ENCODE results near the gene NUDT3. TPM values are rescaled to one million over a fixed set of nuclear protein-coding genes. Genes with fewer than 3 reads are reported as not detected.
"Not testable (repeated sequence)": the region's sequence is repeated elsewhere in the genome, so short reads cannot be mapped to it uniquely, and the experiment has no call there.

Gene NUDT3
- total RNA-seq, 2 donors from 2014 or later = 11.1 to 13.7 TPM

GRCh38 chr6:34373511-34373910 lies 19.0 kb downstream of the NUDT3 start:
- no peaks in the 10 kb centered on the region for H3K36me3 Mint-ChIP-seq (ENCODE audit: insufficient read depth in 2 of 2)
- H3K4me1 Mint-ChIP-seq (ENCODE audit: low read depth) = no peaks in the 10 kb centered on the region
- H3K27me3 Mint-ChIP-seq (ENCODE audit: low read depth) = no peaks in the 10 kb centered on the region
- DNase-seq = no peak
- H3K4me3 Mint-ChIP-seq = no peak overlapping the region
- no peak overlapping the region for H3K27ac Mint-ChIP-seq
- H3K9me3 Mint-ChIP-seq = no peaks in the 10 kb centered on the region
- no peak for ATAC-seq (replicated peaks in 1 of 2)

GRCh38 chr6:34371865-34372264 lies 20.6 kb downstream of the NUDT3 start:
- not testable (repeated sequence) for H3K9me3 Mint-ChIP-seq; DNase-seq; ATAC-seq (replicated peaks in 1 of 2); H3K4me1 Mint-ChIP-seq (ENCODE audit: low read depth); H3K4me3 Mint-ChIP-seq; H3K27ac Mint-ChIP-seq; H3K36me3 Mint-ChIP-seq (ENCODE audit: insufficient read depth in 2 of 2); H3K27me3 Mint-ChIP-seq (ENCODE audit: low read depth)

GRCh38 chr6:34370361-34370760 lies 22.1 kb downstream of the NUDT3 start:
- no peaks in the 10 kb centered on the region for H3K27me3 Mint-ChIP-seq (ENCODE audit: low read depth)

GRCh38 chr6:34369385-34369784 lies 23.1 kb downstream of the NUDT3 start:
- ATAC-seq (replicated peaks in 1 of 2) = no peak

More at GRCh38 chr6:34370361-34370760, 22.1 kb downstream of the NUDT3 start:
- Mint-ChIP-seq H3K9me3 (no peaks in the 10 kb centered on the region), H3K36me3 (ENCODE audit: insufficient read depth in 2 of 2) (no peaks in the 10 kb centered on the region), H3K4me3 (no peak overlapping the region), H3K4me1 (ENCODE audit: low read depth) (peaks cover 6% of the 10 kb centered on the region), H3K27ac (no peak overlapping the region)
- ATAC-seq (replicated peaks in 1 of 2) = no peak
- DNase-seq = no peak

GRCh38 chr6:34366639-34366921 lies 25.9 kb downstream of the NUDT3 start:
- no peak overlapping the region for H3K27ac Mint-ChIP-seq
- DNase-seq (no peak), ATAC-seq (replicated peaks in 1 of 2) (no peak)
- peaks cover 36% of the 10 kb centered on the region for H3K4me1 Mint-ChIP-seq (ENCODE audit: low read depth)
- no peaks in the 10 kb centered on the region for H3K36me3 Mint-ChIP-seq (ENCODE audit: insufficient read depth in 2 of 2)
- no peaks in the 10 kb centered on the region for H3K27me3 Mint-ChIP-seq (ENCODE audit: low read depth)
- H3K4me3 Mint-ChIP-seq = no peak overlapping the region
- H3K9me3 Mint-ChIP-seq = no peaks in the 10 kb centered on the region

More at GRCh38 chr6:34369385-34369784, 23.1 kb downstream of the NUDT3 start:
- no peak for DNase-seq
- Mint-ChIP-seq H3K9me3 (no peaks in the 10 kb centered on the region), H3K27me3 (ENCODE audit: low read depth) (no peaks in the 10 kb centered on the region), H3K27ac (no peak overlapping the region), H3K4me1 (ENCODE audit: low read depth) (peaks cover 8% of the 10 kb centered on the region), H3K36me3 (ENCODE audit: insufficient read depth in 2 of 2) (no peaks in the 10 kb centered on the region), H3K4me3 (no peak overlapping the region)

GRCh38 chr6:34365781-34366638 lies 26.5 kb downstream of the NUDT3 start:
- peaks cover 40% of the 10 kb centered on the region for H3K4me1 Mint-ChIP-seq (ENCODE audit: low read depth)
- H3K27me3 Mint-ChIP-seq (ENCODE audit: low read depth); H3K36me3 Mint-ChIP-seq (ENCODE audit: insufficient read depth in 2 of 2); H3K9me3 Mint-ChIP-seq; DNase-seq; ATAC-seq (replicated peaks in 1 of 2): not testable (repeated sequence)
- peak overlapping the region; percentile 6 for H3K27ac Mint-ChIP-seq
- peak overlapping the region in 1 of 2 donors; percentile 7 for H3K4me3 Mint-ChIP-seq

GRCh38 chr6:34363681-34364075 lies 28.8 kb downstream of the NUDT3 start:
- not testable (repeated sequence) for H3K27me3 Mint-ChIP-seq (ENCODE audit: low read depth); H3K9me3 Mint-ChIP-seq; H3K36me3 Mint-ChIP-seq (ENCODE audit: insufficient read depth in 2 of 2); H3K4me3 Mint-ChIP-seq; ATAC-seq (replicated peaks in 1 of 2); DNase-seq; H3K27ac Mint-ChIP-seq
- peaks cover 47% of the 10 kb centered on the region for H3K4me1 Mint-ChIP-seq (ENCODE audit: low read depth)

- Mint-ChIP-seq H3K4me3 (no peak overlapping the region), H3K27me3 (ENCODE audit: low read depth) (no peaks in the 10 kb centered on the region), H3K9me3 (no peaks in the 10 kb centered on the region), H3K27ac (peak overlapping the region; percentile 12), H3K4me1 (ENCODE audit: low read depth) (peaks cover 47% of the 10 kb centered on the region), H3K36me3 (ENCODE audit: insufficient read depth in 2 of 2) (no peaks in the 10 kb centered on the region)
- DNase-seq (no peak), ATAC-seq (replicated peaks in 1 of 2) (peak; percentile 24 to 30)
Measured at GRCh38 chr6:34362909-34363680, 29.4 kb downstream of the NUDT3 start.

- Mint-ChIP-seq H3K27me3 (ENCODE audit: low read depth) (no peaks in the 10 kb centered on the region), H3K4me3 (no peak overlapping the region), H3K36me3 (ENCODE audit: insufficient read depth in 2 of 2) (no peaks in the 10 kb centered on the region), H3K4me1 (ENCODE audit: low read depth) (peaks cover 47% of the 10 kb centered on the region), H3K27ac (no peak overlapping the region), H3K9me3 (no peaks in the 10 kb centered on the region)
- ATAC-seq (replicated peaks in 1 of 2) (no peak), DNase-seq (no peak)
Measured at GRCh38 chr6:34362176-34362575, 30.3 kb downstream of the NUDT3 start.

GRCh38 chr6:34360556-34360955 lies 31.9 kb downstream of the NUDT3 start:
- H3K27ac Mint-ChIP-seq = peak overlapping the region; percentile 68

GRCh38 chr6:34359418-34360158 lies 32.9 kb downstream of the NUDT3 start:
- Mint-ChIP-seq H3K4me1 (ENCODE audit: low read depth) (peaks cover 41% of the 10 kb centered on the region), H3K4me3 (no peak overlapping the region), H3K36me3 (ENCODE audit: insufficient read depth in 2 of 2) (no peaks in the 10 kb centered on the region), H3K27me3 (ENCODE audit: low read depth) (no peaks in the 10 kb centered on the region), H3K27ac (no peak overlapping the region), H3K9me3 (no peaks in the 10 kb centered on the region)
- ATAC-seq (replicated peaks in 1 of 2) (no peak), DNase-seq (no peak)

More at GRCh38 chr6:34360556-34360955, 31.9 kb downstream of the NUDT3 start:
- Mint-ChIP-seq H3K4me3 (no peak overlapping the region), H3K36me3 (ENCODE audit: insufficient read depth in 2 of 2) (no peaks in the 10 kb centered on the region), H3K27me3 (ENCODE audit: low read depth) (no peaks in the 10 kb centered on the region), H3K4me1 (ENCODE audit: low read depth) (peaks cover 41% of the 10 kb centered on the region), H3K9me3 (no peaks in the 10 kb centered on the region)
- DNase-seq = no peak
- ATAC-seq (replicated peaks in 1 of 2) = no peak

- no peak for ATAC-seq (replicated peaks in 1 of 2)
- no peak overlapping the region for H3K4me3 Mint-ChIP-seq
- H3K9me3 Mint-ChIP-seq = no peaks in the 10 kb centered on the region
- DNase-seq = no peak
- H3K36me3 Mint-ChIP-seq (ENCODE audit: insufficient read depth in 2 of 2) = no peaks in the 10 kb centered on the region
- no peak overlapping the region for H3K27ac Mint-ChIP-seq
- H3K27me3 Mint-ChIP-seq (ENCODE audit: low read depth) = no peaks in the 10 kb centered on the region
- peaks cover 29% of the 10 kb centered on the region for H3K4me1 Mint-ChIP-seq (ENCODE audit: low read depth)
Measured at GRCh38 chr6:34358389-34358905, 34.0 kb downstream of the NUDT3 start.

GRCh38 chr6:34357937-34358336 lies 34.5 kb downstream of the NUDT3 start:
- H3K9me3 Mint-ChIP-seq = no peaks in the 10 kb centered on the region
- H3K4me3 Mint-ChIP-seq = no peak overlapping the region
- H3K36me3 Mint-ChIP-seq (ENCODE audit: insufficient read depth in 2 of 2) = no peaks in the 10 kb centered on the region
- ATAC-seq (replicated peaks in 1 of 2) = no peak
- peaks cover 24% of the 10 kb centered on the region for H3K4me1 Mint-ChIP-seq (ENCODE audit: low read depth)
- H3K27me3 Mint-ChIP-seq (ENCODE audit: low read depth) = no peaks in the 10 kb centered on the region
- no peak overlapping the region for H3K27ac Mint-ChIP-seq
- DNase-seq = no peak

Data from activated T-cell treated with anti-CD3 and anti-CD28 coated beads, Interleukin-2, amount 50 U/mL, for 72 hours (primary cell).